H9 (cell line): ENCODE data around the gene ANKRD22. TPM values are rescaled to one million over a fixed set of nuclear protein-coding genes. Genes with fewer than 3 reads are reported as not detected.

Source experiments
- DNase-seq: peaks from one replicate; pipeline ENCODE4 v3.0.0-alpha.2; 2017
- H2AFZ ChIP-seq: one replicate; pipeline ENCODE4 v1.6.1; 2013; ENCODE audit warnings: mild to moderate bottlenecking, low read length, control low read depth, moderate library complexity
- H2AK5ac ChIP-seq: 2 replicates; pipeline ENCODE4 v1.6.1; 2013; ENCODE audit warnings: low read length, control low read depth, mixed read lengths; ENCODE audit not compliant: insufficient read length
- H2BK120ac ChIP-seq: one replicate; pipeline ENCODE4 v1.6.1; 2013; ENCODE audit warnings: low read depth, mild to moderate bottlenecking, low read length, control low read depth, inconsistent platforms; ENCODE audit not compliant: poor library complexity, severe bottlenecking
- H2BK12ac ChIP-seq: 2 replicates; pipeline ENCODE4 v1.6.1; 2013; ENCODE audit warnings: low read length, control low read depth, mixed read lengths, low read depth; ENCODE audit not compliant: insufficient read length
- H2BK15ac ChIP-seq: 2 replicates; pipeline ENCODE4 v1.6.1; 2013; ENCODE audit warnings: low read depth, low read length, control low read depth
- H2BK20ac ChIP-seq: one replicate; pipeline ENCODE4 v1.6.1; 2013; ENCODE audit warnings: low read depth, mild to moderate bottlenecking, low read length, control low read depth, inconsistent platforms; ENCODE audit not compliant: poor library complexity, severe bottlenecking
- H2BK5ac ChIP-seq: 2 replicates; pipeline ENCODE4 v1.6.1; 2013; ENCODE audit warnings: low read length, control low read depth, mixed read lengths; ENCODE audit not compliant: insufficient read length
- H3K14ac ChIP-seq: 2 replicates; pipeline ENCODE4 v1.6.1; 2013; ENCODE audit warnings: low read length, control low read depth; ENCODE audit not compliant: insufficient read depth
- H3K18ac ChIP-seq: 2 replicates; pipeline ENCODE4 v1.6.1; 2013; ENCODE audit warnings: low read depth, mild to moderate bottlenecking, mixed read lengths, low read length, control low read depth; ENCODE audit not compliant: insufficient read length
- H3K23ac ChIP-seq: 2 replicates; pipeline ENCODE4 v1.6.1; 2013; ENCODE audit warnings: low read length, control low read depth, mixed read lengths, low read depth; ENCODE audit not compliant: insufficient read length
- H3K23me2 ChIP-seq: 2 replicates; pipeline ENCODE4 v1.6.1; 2013; ENCODE audit warnings: low read depth, mild to moderate bottlenecking, mixed read lengths, low read length, control low read depth; ENCODE audit not compliant: insufficient read length, poor library complexity, severe bottlenecking
- H3K27ac ChIP-seq: 2 replicates; pipeline ENCODE4 v1.5.1; 2013; ENCODE audit warnings: low read length, control low read depth, mixed read lengths, low read depth; ENCODE audit not compliant: insufficient read length
- H3K27me3 ChIP-seq: 2 replicates; pipeline ENCODE4 v1.6.1; 2013; ENCODE audit warnings: low read length, control low read depth, inconsistent platforms; ENCODE audit not compliant: insufficient read depth
- H3K4ac ChIP-seq: 2 replicates; pipeline ENCODE4 v1.6.1; 2013; ENCODE audit warnings: low read depth, mild to moderate bottlenecking, control low read depth, inconsistent platforms, low read length, moderate library complexity
- H3K4me1 ChIP-seq: 2 replicates; pipeline ENCODE4 v1.6.1; 2013; ENCODE audit warnings: low read length, control low read depth, inconsistent platforms; ENCODE audit not compliant: insufficient read depth
- H3K4me2 ChIP-seq: 2 replicates; pipeline ENCODE4 v1.6.1; 2013; ENCODE audit warnings: low read length, control low read depth, mixed read lengths; ENCODE audit not compliant: insufficient read length, insufficient read depth
- H3K56ac ChIP-seq: 2 replicates; pipeline ENCODE4 v1.6.1; 2013; ENCODE audit warnings: low read depth, mild to moderate bottlenecking, mixed read lengths, low read length, control low read depth; ENCODE audit not compliant: insufficient read length
- H3K79me1 ChIP-seq: 2 replicates; pipeline ENCODE4 v1.6.1; 2013; ENCODE audit warnings: low read depth, mild to moderate bottlenecking, moderate library complexity, low read length, control low read depth, inconsistent platforms; ENCODE audit not compliant: insufficient read depth, poor library complexity, severe bottlenecking
- H3K79me2 ChIP-seq: 2 replicates; pipeline ENCODE4 v1.6.1; 2013; ENCODE audit warnings: low read length, control low read depth, inconsistent platforms; ENCODE audit not compliant: insufficient read depth
- H3K9ac ChIP-seq: 2 replicates; pipeline ENCODE4 v1.6.1; 2013; ENCODE audit warnings: low read length, control low read depth, mixed read lengths; ENCODE audit not compliant: insufficient read length; ENCODE audit errors: extremely low read depth
- H3K9me3 ChIP-seq: one replicate; pipeline ENCODE4 v1.6.1; 2013; ENCODE audit warnings: low read depth, low read length, inconsistent platforms; ENCODE audit not compliant: control insufficient read depth
- H3T11ph ChIP-seq: one replicate; pipeline ENCODE4 v1.6.1; 2013; ENCODE audit warnings: mild to moderate bottlenecking, low read length, control low read depth, inconsistent platforms
- H4K20me1 ChIP-seq: one replicate; pipeline ENCODE4 v1.6.1; 2013; ENCODE audit not compliant: control insufficient read depth, insufficient read length, insufficient read depth
- H4K5ac ChIP-seq: 2 replicates; pipeline ENCODE4 v1.6.1; 2013; ENCODE audit warnings: low read depth, mild to moderate bottlenecking, mixed read lengths, low read length, control low read depth; ENCODE audit not compliant: insufficient read length
- H4K8ac ChIP-seq: replicated peaks from 2 replicates; pipeline ENCODE4 v1.6.1; 2013; ENCODE audit warnings: low read length, control low read depth, mixed read lengths, low read depth; ENCODE audit not compliant: insufficient read length
- H4K91ac ChIP-seq: 2 replicates; pipeline ENCODE4 v1.6.1; 2013; ENCODE audit warnings: low read depth, mild to moderate bottlenecking, moderate library complexity, mixed read lengths, low read length, control low read depth; ENCODE audit not compliant: insufficient read length
- H3K27ac Mint-ChIP-seq, 3 experiments: 2 replicates in 2 of 3; 3 replicates in 1 of 3; pipeline ENCODE4 v1.8.0; 2020 to 2021; ENCODE audit warnings: mixed read lengths in 3 of 3, mild to moderate bottlenecking in 1 of 3, moderate library complexity in 1 of 3
- H3K27me3 Mint-ChIP-seq: 2 replicates; pipeline ENCODE4 v1.8.0; 2021; ENCODE audit warnings: low read depth, mild to moderate bottlenecking, moderate library complexity, mixed read lengths
- H3K36me3 Mint-ChIP-seq, 3 experiments: 2 replicates in 2 of 3; 3 replicates in 1 of 3; pipeline ENCODE4 v1.8.0; 2020 to 2021; ENCODE audit warnings: low read depth in 3 of 3, mixed read lengths in 3 of 3; ENCODE audit not compliant: insufficient read depth in 1 of 3
- H3K4me1 Mint-ChIP-seq, 2 experiments: 2 replicates each; pipeline ENCODE4 v1.8.0; 2020; ENCODE audit warnings: mixed read lengths in 2 of 2
- H3K4me3 Mint-ChIP-seq, 2 experiments: 2 replicates in 1 of 2; 3 replicates in 1 of 2; pipeline ENCODE4 v1.8.0; 2020 to 2021; ENCODE audit warnings: mild to moderate bottlenecking in 2 of 2, mixed read lengths in 2 of 2, moderate library complexity in 1 of 2
- H3K9me3 Mint-ChIP-seq, 2 experiments: 2 replicates in 1 of 2; 3 replicates in 1 of 2; pipeline ENCODE4 v1.8.0; 2020; ENCODE audit warnings: mild to moderate bottlenecking in 2 of 2, mixed read lengths in 2 of 2, moderate library complexity in 1 of 2
- CTCF ChIP-seq: fragments of 200-600 bp; sonication (generic); conservative IDR thresholded peaks from 3 replicates; pipeline ENCODE4 v1.8.0; 2021; ENCODE audit warnings: antibody characterized with exemption, mild to moderate bottlenecking
- WGBS: extraction: QIAGEN DNeasy Blood & Tissue Kit; methylation state at CpG from one replicate; pipeline ENCODE4 v1.1.7; 2013; ENCODE audit warnings: missing lambda C conversion rate, low lambda C conversion rate, mixed read lengths; ENCODE audit not compliant: insufficient read length; ENCODE audit errors: extremely low coverage; 5-methylcytosine and 5-hydroxymethylcytosine counted together
- total RNA-seq: library from RNA; stranded (reverse); gene quantifications from 2 replicates; pipeline ENCODE4 v1.2.1, GENCODE V29; 2021

The ANKRD22 gene
- total RNA-seq, 1 experiment from 2014 or later, result not detected

- no peaks in the 10 kb centered on the region; the same call in 1 of the 2 replicates for H3K27me3 Mint-ChIP-seq
- Histone ChIP-seq H3K79me2 (no peaks in the 10 kb centered on the region), H2BK12ac (no peak overlapping the region)
Observed at GRCh38 chr10:88782222-88782621, 69.4 kb downstream of the ANKRD22 start.

More at GRCh38 chr10:88782222-88782621, 69.4 kb downstream of the ANKRD22 start:
- Mint-ChIP-seq H3K27ac (no peak overlapping the region), H3K36me3 (no peaks in the 10 kb centered on the region), H3K4me1 (no peaks in the 10 kb centered on the region), H3K9me3 (no peaks in the 10 kb centered on the region), H3K4me3 (no peak overlapping the region)
- no peak overlapping the region for H2AFZ ChIP-seq
- no peak overlapping the region for H3T11ph ChIP-seq
- H3K9me3 ChIP-seq, result no peaks in the 10 kb centered on the region
- no peak overlapping the region for H2BK5ac ChIP-seq
- H2BK15ac ChIP-seq, result no peak overlapping the region
- H3K14ac ChIP-seq, result no peak overlapping the region
- no peaks in the 10 kb centered on the region for H4K20me1 ChIP-seq
- no peak overlapping the region for H2BK120ac ChIP-seq
- H3K79me1 ChIP-seq, result no peaks in the 10 kb centered on the region
- TF ChIP-seq CTCF, result no peak
- no CpG with 5 or more reads among the region's 3 CpGs for WGBS
- no peak overlapping the region for H2BK20ac ChIP-seq
- no peak overlapping the region for H3K9ac ChIP-seq
- no peaks in the 10 kb centered on the region for H3K23me2 ChIP-seq
- H3K4me2 ChIP-seq, result no peak overlapping the region
- H4K8ac ChIP-seq, result no peak overlapping the region
- DNase-seq, result no peak
- no peak overlapping the region for H2AK5ac ChIP-seq
- H3K27me3 ChIP-seq, result no peaks in the 10 kb centered on the region
- no peaks in the 10 kb centered on the region for H3K4me1 ChIP-seq
- no peak overlapping the region for H4K91ac ChIP-seq
- no peak overlapping the region for H4K5ac ChIP-seq
- H3K23ac ChIP-seq, result no peak overlapping the region
- no peak overlapping the region for H3K56ac ChIP-seq
- H3K18ac ChIP-seq, result no peak overlapping the region
- no peak overlapping the region for H3K4ac ChIP-seq
- no peak overlapping the region for H3K27ac ChIP-seq
